ENCODE data around the gene FARS2. TPM values are rescaled to one million over a fixed set of nuclear protein-coding genes. Genes with fewer than 3 reads are reported as not detected.

Gene FARS2
- total and polyA plus RNA-seq, 4 experiments from 2014 or later, result 15.6 to 48.4 (median 24.3) TPM

DNA sequence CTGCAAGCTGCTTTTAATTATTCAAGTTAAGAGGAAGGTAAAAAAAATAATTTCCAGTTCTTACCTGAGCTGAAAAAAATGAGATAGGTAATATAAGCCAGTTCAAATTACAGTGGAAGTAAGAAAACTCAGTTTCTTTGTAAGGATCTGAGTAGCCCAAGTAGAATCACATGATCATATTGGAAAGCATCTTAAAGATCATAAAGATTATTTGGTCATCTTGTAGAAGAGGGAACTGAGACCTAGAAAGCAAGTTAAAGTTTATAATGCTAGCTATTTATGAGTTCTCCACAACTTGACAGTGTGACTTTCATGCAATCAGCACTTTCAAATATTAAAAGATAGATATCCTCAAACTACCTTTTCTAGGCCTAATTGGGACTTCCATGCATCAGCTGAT is 80.5 kb downstream of the FARS2 start:
- ChIA-PET CTCF (ENCODE audit: partially characterized antibody) (no interaction called here), POLR2A (ENCODE audit: partially characterized antibody) (no interaction called here)
- no peaks in the 10 kb centered on the region for H3K27me3 ChIP-seq (ENCODE audit: insufficient read depth, low read length)
- no peak overlapping the region for H3K27ac ChIP-seq (ENCODE audit: low read depth, low read length)
- Mint-ChIP-seq H3K27ac (peak overlapping the region in 1 of 7 donors; percentile 8), H3K4me3 (no peak overlapping the region), H3K4me1 (peaks cover 14 to 36% (median 29%) of the 10 kb centered on the region in 4 donors), H3K27me3 (no peaks in the 10 kb centered on the region), H3K9me3 (no peaks in the 10 kb centered on the region), H3K36me3 (peaks cover 3 to 10% of the 10 kb centered on the region in 2 donors)
- no peak for DNase-seq
- H3K9me3 ChIP-seq (ENCODE audit: control insufficient read depth in 1 of 2, low read length in 2 of 2), result no peaks in the 10 kb centered on the region
- H3K36me3 ChIP-seq (ENCODE audit: insufficient read depth, low read length), result no peaks in the 10 kb centered on the region
- no peak overlapping the region for H3K4me3 ChIP-seq (ENCODE audit: low read length in 2 of 2)
- intact Hi-C loops (cut with micrococcal nuclease), result no loop called here
- H3K4me1 ChIP-seq (ENCODE audit: insufficient read depth, low read length), result peaks cover 8% of the 10 kb centered on the region

DNA sequence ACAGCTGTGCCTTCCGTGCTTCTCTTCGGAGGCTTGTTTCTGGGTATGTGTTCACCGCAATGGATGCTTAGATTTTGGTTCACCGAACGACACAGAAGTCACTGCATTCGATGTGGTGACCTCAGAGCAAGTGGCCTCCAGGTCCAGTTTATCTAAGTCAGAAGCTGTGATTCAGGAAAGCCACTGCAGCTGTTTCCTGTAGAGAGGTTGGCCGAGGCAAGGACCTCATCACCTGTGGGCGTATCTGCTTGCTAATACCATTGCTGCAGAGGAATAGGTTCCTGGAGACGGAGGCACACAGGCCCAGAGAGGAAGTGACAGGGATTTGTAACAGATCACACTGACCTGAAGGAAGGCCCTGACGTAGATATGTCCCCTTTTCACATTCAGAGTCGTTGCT is 82.7 kb downstream of the FARS2 start:
- no peak overlapping the region for H3K4me3 ChIP-seq (ENCODE audit: low read length in 2 of 2)
- H3K9me3 ChIP-seq (ENCODE audit: control insufficient read depth in 1 of 2, low read length in 2 of 2), result no peaks in the 10 kb centered on the region
- no peak overlapping the region for H3K27ac ChIP-seq (ENCODE audit: low read depth, low read length)
- Mint-ChIP-seq H3K4me3 (no peak overlapping the region), H3K27me3 (no peaks in the 10 kb centered on the region), H3K36me3 (peaks cover 10 to 26% of the 10 kb centered on the region in 2 donors), H3K27ac (no peak overlapping the region), H3K9me3 (peaks cover 0 to 8% (median 3%) of the 10 kb centered on the region in 8 donors), H3K4me1 (peaks cover 3 to 21% (median 17%) of the 10 kb centered on the region in 4 donors)
- no peaks in the 10 kb centered on the region for H3K27me3 ChIP-seq (ENCODE audit: insufficient read depth, low read length)
- H3K4me1 ChIP-seq (ENCODE audit: insufficient read depth, low read length), result no peaks in the 10 kb centered on the region
- ChIA-PET CTCF (ENCODE audit: partially characterized antibody) (no interaction called here), POLR2A (ENCODE audit: partially characterized antibody) (no interaction called here)
- H3K36me3 ChIP-seq (ENCODE audit: insufficient read depth, low read length), result no peaks in the 10 kb centered on the region
- intact Hi-C loops (cut with micrococcal nuclease), result no loop called here
- DNase-seq, result no peak

DNA sequence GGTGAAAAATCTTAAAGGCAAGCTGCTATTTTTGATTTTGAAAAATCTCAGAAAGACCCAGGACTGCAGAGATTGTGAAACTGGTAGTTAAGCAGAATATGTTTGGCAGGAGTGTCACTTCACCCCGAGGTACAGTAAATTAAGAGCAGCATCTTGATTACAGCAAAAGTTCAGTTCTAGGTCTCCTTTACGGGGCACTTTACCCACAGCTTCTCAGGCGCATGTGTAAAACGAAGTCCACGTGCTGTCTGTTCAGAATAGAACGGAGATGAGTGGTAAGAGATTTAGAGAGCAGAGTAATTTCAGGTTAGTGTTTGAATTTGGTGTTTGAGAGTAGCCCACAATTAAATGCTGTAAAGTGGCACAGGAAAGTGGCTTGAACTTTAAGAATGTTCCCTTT is 84.0 kb downstream of the FARS2 start:
- H3K4me1 ChIP-seq (ENCODE audit: insufficient read depth, low read length), result no peaks in the 10 kb centered on the region
- no peaks in the 10 kb centered on the region for H3K9me3 ChIP-seq (ENCODE audit: control insufficient read depth in 1 of 2, low read length in 2 of 2)
- no peak overlapping the region for H3K27ac Mint-ChIP-seq
- no peaks in the 10 kb centered on the region for H3K27me3 Mint-ChIP-seq
- no peaks in the 10 kb centered on the region for H3K36me3 ChIP-seq (ENCODE audit: insufficient read depth, low read length)
- no peaks in the 10 kb centered on the region for H3K27me3 ChIP-seq (ENCODE audit: insufficient read depth, low read length)
- peaks cover 3 to 12% (median 10%) of the 10 kb centered on the region in 4 donors for H3K4me1 Mint-ChIP-seq
- peaks cover 13 to 33% of the 10 kb centered on the region in 2 donors for H3K36me3 Mint-ChIP-seq
- intact Hi-C loops (cut with micrococcal nuclease), result no loop called here
- no peak overlapping the region for H3K27ac ChIP-seq (ENCODE audit: low read depth, low read length)
- CTCF ChIA-PET (ENCODE audit: partially characterized antibody), result interaction anchor here (0.7 kb wide), 1 partner anchor 1832 kb away, joined by 3 read pairs; no protein-coding TSS in a partner anchor
- POLR2A ChIA-PET (ENCODE audit: partially characterized antibody), result no interaction called here
- H3K9me3 Mint-ChIP-seq, result peaks cover 0 to 12% (median 3%) of the 10 kb centered on the region in 8 donors
- no peak overlapping the region for H3K4me3 Mint-ChIP-seq
- no peak for DNase-seq
- H3K4me3 ChIP-seq (ENCODE audit: low read length in 2 of 2), result no peak overlapping the region

DNA sequence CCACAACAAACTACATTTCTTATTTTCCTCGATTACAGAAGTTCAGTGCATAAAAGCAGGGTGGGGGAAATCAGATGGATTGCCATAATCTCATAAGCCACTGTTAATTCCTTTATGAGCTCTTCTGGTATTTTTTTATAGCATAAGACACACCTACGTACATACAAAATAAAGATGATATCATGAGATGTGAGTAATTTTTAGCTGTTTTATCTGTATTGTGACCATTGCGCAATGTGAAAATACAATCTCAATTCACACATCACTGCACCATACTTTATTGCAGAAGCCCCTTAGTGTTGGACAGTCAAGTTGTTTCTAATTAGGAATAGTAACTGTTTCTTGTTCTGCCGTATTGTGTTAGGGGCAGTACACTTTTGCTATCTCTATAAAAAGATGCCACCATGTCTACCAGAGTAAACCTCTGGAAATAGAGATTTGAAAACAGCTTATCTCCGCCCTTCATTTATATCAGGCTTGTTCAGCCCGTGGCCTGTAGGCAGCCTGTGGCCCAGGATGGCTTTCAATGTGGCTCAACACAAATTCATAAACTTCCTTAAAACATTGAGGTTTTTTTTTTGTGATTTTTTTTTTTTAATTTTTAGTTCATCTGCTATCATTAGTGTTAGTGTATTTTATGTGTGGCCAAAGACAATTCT is 90.4 kb downstream of the FARS2 start:
- H3K27me3 ChIP-seq (ENCODE audit: insufficient read depth, low read length), result no peaks in the 10 kb centered on the region
- ChIA-PET POLR2A (ENCODE audit: partially characterized antibody) (no interaction called here), CTCF (ENCODE audit: partially characterized antibody) (interaction anchor here (1.5 to 1.9 kb wide), 2 partner anchors 12 to 208 kb away, joined by 3 to 4 read pairs; no protein-coding TSS in a partner anchor)
- no peak overlapping the region for H3K27ac ChIP-seq (ENCODE audit: low read depth, low read length)
- H3K4me3 Mint-ChIP-seq, result no peak overlapping the region
- DNase-seq, result no peak
- no peaks in the 10 kb centered on the region for H3K27me3 Mint-ChIP-seq
- intact Hi-C loops (cut with micrococcal nuclease), result no loop called here
- no peaks in the 10 kb centered on the region for H3K4me1 ChIP-seq (ENCODE audit: insufficient read depth, low read length)
- H3K9me3 ChIP-seq (ENCODE audit: control insufficient read depth in 1 of 2, low read length in 2 of 2), result no peaks in the 10 kb centered on the region
- peaks cover 0 to 12% (median 3%) of the 10 kb centered on the region in 8 donors for H3K9me3 Mint-ChIP-seq
- no peak overlapping the region for H3K4me3 ChIP-seq (ENCODE audit: low read length in 2 of 2)
- peaks cover 11 to 30% of the 10 kb centered on the region in 2 donors for H3K36me3 Mint-ChIP-seq
- H3K36me3 ChIP-seq (ENCODE audit: insufficient read depth, low read length), result no peaks in the 10 kb centered on the region
- no peak overlapping the region for H3K27ac Mint-ChIP-seq
- peaks cover 8 to 21% (median 11%) of the 10 kb centered on the region in 4 donors for H3K4me1 Mint-ChIP-seq

DNA sequence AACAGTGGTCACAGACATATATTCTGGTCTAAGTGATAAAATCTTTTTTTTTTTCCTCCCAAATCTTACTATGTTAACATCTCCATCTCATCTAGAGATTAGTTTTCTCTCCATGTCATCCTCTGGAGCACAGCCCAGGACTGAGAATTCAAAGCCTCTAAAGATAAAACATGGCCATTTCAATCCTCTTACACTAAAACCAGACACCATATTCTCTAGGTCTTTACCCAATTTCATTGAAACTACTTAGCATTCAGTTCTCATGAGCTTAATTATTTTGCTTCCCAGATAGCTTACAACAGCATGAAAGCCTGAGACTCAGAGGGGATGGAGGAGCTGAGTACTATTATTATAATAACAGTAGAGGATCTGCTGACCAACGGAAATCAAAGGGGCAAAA is 92.7 kb downstream of the FARS2 start:
- intact Hi-C loops (cut with micrococcal nuclease), result no loop called here
- Mint-ChIP-seq H3K27me3 (no peaks in the 10 kb centered on the region), H3K9me3 (peaks cover 0 to 4% (median 0%) of the 10 kb centered on the region in 8 donors), H3K27ac (no peak overlapping the region), H3K4me1 (peaks cover 7 to 21% (median 15%) of the 10 kb centered on the region in 4 donors), H3K4me3 (no peak overlapping the region), H3K36me3 (peaks cover 4 to 14% of the 10 kb centered on the region in 2 donors)
- ChIA-PET POLR2A (ENCODE audit: partially characterized antibody) (no interaction called here), CTCF (ENCODE audit: partially characterized antibody) (interaction anchor here (1.4 to 1.9 kb wide), 2 partner anchors 54 to 210 kb away, joined by 4 read pairs; no protein-coding TSS in a partner anchor)
- H3K27me3 ChIP-seq (ENCODE audit: insufficient read depth, low read length), result no peaks in the 10 kb centered on the region
- no peaks in the 10 kb centered on the region for H3K9me3 ChIP-seq (ENCODE audit: control insufficient read depth in 1 of 2, low read length in 2 of 2)
- no peak overlapping the region for H3K27ac ChIP-seq (ENCODE audit: low read depth, low read length)
- no peak overlapping the region for H3K4me3 ChIP-seq (ENCODE audit: low read length in 2 of 2)
- DNase-seq, result no peak
- no peaks in the 10 kb centered on the region for H3K36me3 ChIP-seq (ENCODE audit: insufficient read depth, low read length)
- H3K4me1 ChIP-seq (ENCODE audit: insufficient read depth, low read length), result no peaks in the 10 kb centered on the region

DNA sequence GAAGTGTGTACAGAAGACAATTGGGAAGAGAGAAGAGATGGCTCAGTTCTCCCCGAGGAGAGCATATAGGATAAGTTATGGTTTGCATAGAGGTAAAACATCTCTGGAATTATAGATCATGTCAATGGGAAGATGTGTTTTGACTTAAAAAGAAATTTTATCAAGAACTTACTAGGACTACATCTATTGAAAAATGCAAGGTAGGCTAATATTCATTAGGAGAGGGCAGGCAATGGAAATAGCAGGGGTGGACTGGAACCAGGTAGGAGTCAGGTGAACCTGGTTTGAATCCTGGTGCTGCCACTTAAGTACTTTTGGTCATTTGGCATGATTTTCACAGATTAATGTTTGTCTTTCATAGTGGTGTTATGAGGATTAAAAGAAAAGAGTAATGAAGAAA is 96.2 kb downstream of the FARS2 start:
- Mint-ChIP-seq H3K27me3 (no peaks in the 10 kb centered on the region), H3K4me1 (peaks cover 9 to 21% (median 11%) of the 10 kb centered on the region in 4 donors), H3K27ac (no peak overlapping the region), H3K36me3 (peaks cover 2 to 4% of the 10 kb centered on the region in 2 donors), H3K9me3 (no peaks in the 10 kb centered on the region), H3K4me3 (no peak overlapping the region)
- H3K9me3 ChIP-seq (ENCODE audit: control insufficient read depth in 1 of 2, low read length in 2 of 2), result no peaks in the 10 kb centered on the region
- no peak overlapping the region for H3K4me3 ChIP-seq (ENCODE audit: low read length in 2 of 2)
- no peak overlapping the region for H3K27ac ChIP-seq (ENCODE audit: low read depth, low read length)
- H3K36me3 ChIP-seq (ENCODE audit: insufficient read depth, low read length), result no peaks in the 10 kb centered on the region
- H3K4me1 ChIP-seq (ENCODE audit: insufficient read depth, low read length), result no peaks in the 10 kb centered on the region
- DNase-seq, result no peak
- POLR2A ChIA-PET (ENCODE audit: partially characterized antibody), result no interaction called here
- no peaks in the 10 kb centered on the region for H3K27me3 ChIP-seq (ENCODE audit: insufficient read depth, low read length)
- CTCF ChIA-PET (ENCODE audit: partially characterized antibody), result no interaction called here
- intact Hi-C loops (cut with micrococcal nuclease), result no loop called here

DNA sequence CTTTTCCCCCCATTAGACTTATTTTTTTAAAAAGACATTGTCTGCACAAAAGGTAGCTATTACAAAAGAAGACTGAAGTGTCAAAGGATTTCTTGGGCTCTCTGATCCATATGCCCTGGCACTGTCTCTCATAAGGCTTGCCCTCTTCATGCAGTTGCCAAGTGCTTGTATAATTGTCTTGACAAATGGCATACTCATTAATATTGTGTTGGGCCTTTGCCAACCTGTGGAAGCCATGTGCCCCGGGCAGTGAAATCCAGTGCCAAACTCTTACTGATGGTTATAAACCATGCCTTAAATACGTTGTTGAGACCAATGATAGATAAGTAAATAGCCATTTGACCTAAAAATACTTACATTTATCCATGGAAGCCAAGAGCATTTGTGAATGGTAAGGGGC is 98.1 kb downstream of the FARS2 start:
- Mint-ChIP-seq H3K9me3 (no peaks in the 10 kb centered on the region), H3K4me1 (peaks cover 2 to 9% (median 8%) of the 10 kb centered on the region in 4 donors), H3K27ac (peak overlapping the region in 1 of 7 donors; percentile 41), H3K36me3 (peaks cover 2 to 3% of the 10 kb centered on the region in 2 donors), H3K27me3 (no peaks in the 10 kb centered on the region), H3K4me3 (no peak overlapping the region)
- ChIA-PET CTCF (ENCODE audit: partially characterized antibody) (no interaction called here), POLR2A (ENCODE audit: partially characterized antibody) (no interaction called here)
- Histone ChIP-seq H3K36me3 (ENCODE audit: insufficient read depth, low read length) (no peaks in the 10 kb centered on the region), H3K9me3 (ENCODE audit: control insufficient read depth in 1 of 2, low read length in 2 of 2) (no peaks in the 10 kb centered on the region), H3K4me3 (ENCODE audit: low read length in 2 of 2) (no peak overlapping the region), H3K4me1 (ENCODE audit: insufficient read depth, low read length) (no peaks in the 10 kb centered on the region), H3K27me3 (ENCODE audit: insufficient read depth, low read length) (no peaks in the 10 kb centered on the region), H3K27ac (ENCODE audit: low read depth, low read length) (no peak overlapping the region)
- DNase-seq, result no peak
- intact Hi-C loops (cut with micrococcal nuclease), result no loop called here
